Keratinocyte (primary cell): ENCODE measurements around the gene ZC3H8. TPM values are rescaled to one million over a fixed set of nuclear protein-coding genes. Genes with fewer than 3 reads are reported as not detected.

ENCODE experiments used
- DNase-seq: peaks from one replicate; pipeline ENCODE4 v3.0.0-alpha.2; 2011; ENCODE audit warnings: low read depth, missing footprints, low spot score
- FAIRE-seq: peaks from 2 replicates; lab custom pipeline; 2011; peaks lifted over from hg19 to GRCh38; lab: Jason Lieb, UNC
- H2AFZ ChIP-seq: 2 replicates; pipeline ENCODE4 v1.6.0; 2012; ENCODE audit warnings: low read length, control low read depth, inconsistent platforms; ENCODE audit not compliant: control insufficient read depth
- H3K27ac ChIP-seq: 2 replicates; pipeline ENCODE4 v1.5.1; 2011; ENCODE audit warnings: low read length; ENCODE audit not compliant: control insufficient read depth, insufficient read depth
- H3K27me3 ChIP-seq: 3 replicates; pipeline ENCODE4 v1.6.0; 2011; ENCODE audit warnings: low read length; ENCODE audit not compliant: control insufficient read depth, insufficient read depth; ENCODE audit errors: extremely low read depth
- H3K36me3 ChIP-seq, 2 experiments: 2 replicates in 1 of 2; 3 replicates in 1 of 2; pipeline ENCODE4 v1.5.1; 2011; ENCODE audit warnings: low read length in 2 of 2, mild to moderate bottlenecking in 1 of 2; ENCODE audit not compliant: control insufficient read depth in 2 of 2, insufficient read depth in 2 of 2; ENCODE audit errors: extremely low read depth in 1 of 2
- H3K4me1 ChIP-seq: 3 replicates; pipeline ENCODE4 v1.5.1; 2011; ENCODE audit warnings: low read length; ENCODE audit not compliant: control insufficient read depth, insufficient read depth; ENCODE audit errors: extremely low read depth
- H3K4me2 ChIP-seq: 3 replicates; pipeline ENCODE4 v1.6.0; 2011; ENCODE audit warnings: low read depth, low read length; ENCODE audit not compliant: control insufficient read depth, insufficient read depth; ENCODE audit errors: extremely low read depth
- H3K4me3 ChIP-seq, 3 experiments: fragments of 200-600 bp in 1 of 3; sonication (generic) in 1 of 3; 2 replicates in 2 of 3; 3 replicates in 1 of 3; pipeline ENCODE4 v1.5.1; 2011 to 2016; ENCODE audit warnings: low read length in 3 of 3, mild to moderate bottlenecking in 3 of 3, control low read depth in 2 of 3, inconsistent platforms in 1 of 3, low read depth in 1 of 3, mixed read lengths in 1 of 3, mixed run types in 1 of 3, moderate library complexity in 1 of 3; ENCODE audit not compliant: control insufficient read depth in 2 of 3, insufficient read depth in 2 of 3; ENCODE audit errors: extremely low read depth in 1 of 3
- H3K79me2 ChIP-seq: 2 replicates; pipeline ENCODE4 v1.6.0; 2012; ENCODE audit warnings: low read length; ENCODE audit not compliant: control insufficient read depth, insufficient read depth
- H3K9ac ChIP-seq: 3 replicates; pipeline ENCODE4 v1.6.0; 2011; ENCODE audit warnings: low read length; ENCODE audit not compliant: control insufficient read depth, insufficient read depth; ENCODE audit errors: extremely low read depth
- H3K9me1 ChIP-seq: 3 replicates; pipeline ENCODE4 v1.6.0; 2011; ENCODE audit warnings: low read length; ENCODE audit not compliant: control insufficient read depth, insufficient read depth; ENCODE audit errors: extremely low read depth
- H3K9me3 ChIP-seq: 2 replicates; pipeline ENCODE4 v1.5.1; 2012; ENCODE audit warnings: low read depth, low read length; ENCODE audit not compliant: control insufficient read depth
- H4K20me1 ChIP-seq: 3 replicates; pipeline ENCODE4 v1.6.0; 2011; ENCODE audit warnings: low read length; ENCODE audit not compliant: control insufficient read depth, insufficient read depth; ENCODE audit errors: extremely low read depth
- EZH2 ChIP-seq: IDR thresholded peaks from one replicate; pipeline ENCODE4 v1.6.1; 2012; ENCODE audit warnings: inconsistent platforms, mild to moderate bottlenecking, low read length, moderate library complexity
- dilution Hi-C: fragments of 300-500 bp; cut with MboI; formaldehyde crosslinking; loops from one replicate; pipeline ENCODE4 v1.7.0; 2020; ENCODE audit warnings: low sequenced_read_pairs; ENCODE audit not compliant: extremely low pct_ligation_motif_present
- polyA plus RNA-seq, 5 experiments: library from polyadenylated mRNA; depleted of rRNA in 3 of 5; stranded (reverse) in 3 of 5; stranded (forward) in 1 of 5; unstranded in 1 of 5; fragments of >200 nt; gene quantifications; 1 replicate in 1 of 5; 2 replicates in 3 of 5; 3 replicates in 1 of 5; pipeline versions ENCODE4 v1.2.1 to v1.2.3, GENCODE V29; 2011 to 2012; ENCODE audit warnings: missing spikeins in 2 of 5, low read depth in 1 of 5, low replicate concordance in 1 of 5
- TF ChIP-seq, protein P1 (sequence below), 3 experiments: IDR thresholded peaks in 1 of 3; conservative IDR thresholded peaks in 1 of 3; optimal IDR thresholded peaks in 1 of 3; 2 replicates in 2 of 3; 3 replicates in 1 of 3; pipeline versions ENCODE3 to v1.5.1; 2011; ENCODE audit warnings: low read length in 3 of 3, mild to moderate bottlenecking in 3 of 3, moderate library complexity in 2 of 3, control low read depth in 1 of 3, inconsistent platforms in 1 of 3; ENCODE audit not compliant: insufficient read depth in 2 of 3; ENCODE audit errors: extremely low read depth in 1 of 3

ZC3H8 gene
- polyA plus RNA-seq, 1 donor (not counting 4 experiments of a cell fraction or from before 2014, with no cell fraction given) = 11.4 TPM

DNA sequence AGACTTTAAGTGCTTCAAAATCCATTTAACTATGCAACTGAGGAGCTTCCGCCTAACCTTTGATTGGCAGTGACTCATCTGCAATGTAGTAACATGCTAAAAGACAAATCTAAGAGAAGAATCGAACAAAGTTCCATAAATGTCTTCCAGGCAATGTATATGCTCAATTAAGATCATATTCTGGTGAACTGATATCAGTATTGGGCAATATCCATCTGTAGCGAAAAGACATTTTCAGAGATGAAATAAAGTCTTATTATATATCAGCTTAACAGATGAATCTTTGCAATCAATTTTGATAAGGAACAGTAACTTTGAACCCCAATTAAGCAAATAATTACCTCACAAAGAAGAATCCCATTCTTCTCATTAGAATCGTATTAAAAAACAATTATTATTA, 11.6 kb downstream of the ZC3H8 start:
- Histone ChIP-seq H4K20me1 (no peaks in the 10 kb centered on the region), H3K4me1 (no peaks in the 10 kb centered on the region), H3K27me3 (no peaks in the 10 kb centered on the region), H3K4me3 (no peak overlapping the region), H2AFZ (no peak overlapping the region), H3K36me3 (peaks cover 0 to 6% of the 10 kb centered on the region in 2 experiments), H3K79me2 (no peaks in the 10 kb centered on the region), H3K27ac (no peak overlapping the region), H3K4me2 (no peak overlapping the region), H3K9ac (no peak overlapping the region), H3K9me1 (no peaks in the 10 kb centered on the region), H3K9me3 (no peaks in the 10 kb centered on the region)
- FAIRE-seq (peak; percentile 49), DNase-seq (no peak)
- dilution Hi-C loops = no loop called here
- no peak for TF ChIP-seq EZH2
- TF ChIP-seq, protein P1, sequence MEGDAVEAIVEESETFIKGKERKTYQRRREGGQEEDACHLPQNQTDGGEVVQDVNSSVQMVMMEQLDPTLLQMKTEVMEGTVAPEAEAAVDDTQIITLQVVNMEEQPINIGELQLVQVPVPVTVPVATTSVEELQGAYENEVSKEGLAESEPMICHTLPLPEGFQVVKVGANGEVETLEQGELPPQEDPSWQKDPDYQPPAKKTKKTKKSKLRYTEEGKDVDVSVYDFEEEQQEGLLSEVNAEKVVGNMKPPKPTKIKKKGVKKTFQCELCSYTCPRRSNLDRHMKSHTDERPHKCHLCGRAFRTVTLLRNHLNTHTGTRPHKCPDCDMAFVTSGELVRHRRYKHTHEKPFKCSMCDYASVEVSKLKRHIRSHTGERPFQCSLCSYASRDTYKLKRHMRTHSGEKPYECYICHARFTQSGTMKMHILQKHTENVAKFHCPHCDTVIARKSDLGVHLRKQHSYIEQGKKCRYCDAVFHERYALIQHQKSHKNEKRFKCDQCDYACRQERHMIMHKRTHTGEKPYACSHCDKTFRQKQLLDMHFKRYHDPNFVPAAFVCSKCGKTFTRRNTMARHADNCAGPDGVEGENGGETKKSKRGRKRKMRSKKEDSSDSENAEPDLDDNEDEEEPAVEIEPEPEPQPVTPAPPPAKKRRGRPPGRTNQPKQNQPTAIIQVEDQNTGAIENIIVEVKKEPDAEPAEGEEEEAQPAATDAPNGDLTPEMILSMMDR (optimal IDR thresholded peaks at IDR 0.05 in 1 of 3, IDR thresholded peaks at IDR 0.05 in 1 of 3, conservative IDR thresholded peaks at IDR 0.05 in 1 of 3; ENCODE audit: extremely low read depth in 1 of 3, insufficient read depth in 2 of 3, low read length in 3 of 3) = no peak

DNA sequence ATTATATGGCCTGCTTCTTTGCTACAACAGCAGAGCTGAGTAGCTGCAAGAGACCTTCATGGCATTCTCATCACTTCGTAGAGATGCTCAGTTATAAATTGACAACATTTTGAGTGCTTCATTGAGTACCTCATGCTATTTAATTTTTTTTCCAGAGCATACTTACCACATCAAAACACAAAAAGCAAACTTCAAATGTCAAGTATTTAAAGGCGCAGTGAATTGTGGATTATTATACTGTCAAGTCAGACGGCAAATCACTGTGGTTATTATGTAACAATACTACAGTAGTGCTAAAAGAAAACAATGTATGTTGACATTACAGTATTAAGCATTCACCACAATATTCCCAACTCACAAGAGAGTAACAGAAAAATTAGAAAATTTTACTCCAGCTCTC, 12.5 kb downstream of the ZC3H8 start:
- no peak for DNase-seq
- Histone ChIP-seq H3K4me2 (no peak overlapping the region), H3K4me1 (no peaks in the 10 kb centered on the region), H2AFZ (no peak overlapping the region), H3K27me3 (no peaks in the 10 kb centered on the region), H4K20me1 (no peaks in the 10 kb centered on the region), H3K4me3 (no peak overlapping the region), H3K79me2 (no peaks in the 10 kb centered on the region), H3K9me1 (no peaks in the 10 kb centered on the region), H3K36me3 (peaks cover 0 to 4% of the 10 kb centered on the region in 2 experiments), H3K9ac (no peak overlapping the region), H3K9me3 (no peaks in the 10 kb centered on the region), H3K27ac (no peak overlapping the region)
- peak; percentile 26 for FAIRE-seq
- no peak for TF ChIP-seq EZH2
- TF ChIP-seq, protein P1 (optimal IDR thresholded peaks at IDR 0.05 in 1 of 3, IDR thresholded peaks at IDR 0.05 in 1 of 3, conservative IDR thresholded peaks at IDR 0.05 in 1 of 3; ENCODE audit: extremely low read depth in 1 of 3, insufficient read depth in 2 of 3, low read length in 3 of 3) = no peak
- dilution Hi-C loops = no loop called here
